ENCODE data around the gene BRDT. TPM values are rescaled to one million over a fixed set of nuclear protein-coding genes. Genes with fewer than 3 reads are reported as not detected.

BRDT gene
- total and polyA plus RNA-seq, 2 of the 8 experiments (the other 6 are each of a cell fraction or from before 2014, with no cell fraction given), result 0.08 TPM; not detected in 1

- H2BK5ac ChIP-seq (ENCODE audit: low read depth, low read length), result no peak overlapping the region
- no peaks in the 10 kb centered on the region for H3K79me1 ChIP-seq (ENCODE audit: low read depth, low read length)
- H2BK12ac ChIP-seq (ENCODE audit: low read depth, low read length), result no peak overlapping the region
- ChIA-PET CTCF (ENCODE audit: partially characterized antibody) (interaction anchor here (0.6 to 0.8 kb wide), 2 partner anchors 13 to 65 kb away, joined by 4 read pairs; no protein-coding TSS in a partner anchor), POLR2A (ENCODE audit: partially characterized antibody) (no interaction called here)
- H3K4me1 ChIP-seq (replicated peaks in 1 of 4; ENCODE audit: control insufficient read depth in 3 of 4, insufficient read depth in 4 of 4, low read length in 3 of 4), result peaks cover 0 to 4% (median 0%) of the 10 kb centered on the region in 4 experiments; a peak in 1 of 7 replicates
- H3K18ac ChIP-seq (ENCODE audit: extremely low read depth, low read length), result no peak overlapping the region
- H4K5ac ChIP-seq (ENCODE audit: insufficient read length, low read depth, low read length), result no peak overlapping the region
- H3K14ac ChIP-seq (ENCODE audit: insufficient read length), result no peak overlapping the region
- TF ChIP-seq SIN3A (conservative IDR thresholded peaks at IDR 0.05 in 1 of 2, IDR thresholded peaks at IDR 0.05 in 1 of 2; ENCODE audit: low read depth in 1 of 2, low read length in 2 of 2) (no peak), ZNF274 (IDR thresholded peaks at IDR 0.05; ENCODE audit: borderline replicate concordance, extremely low read depth, low read length) (no peak), SIX5 (IDR thresholded peaks at IDR 0.05; ENCODE audit: low read depth, low read length) (no peak)
- no peak overlapping the region for H2AK5ac ChIP-seq (ENCODE audit: low read depth, low read length)
- H3K4me3 ChIP-seq (ENCODE audit: extremely low read depth in 1 of 4, insufficient read depth in 2 of 4, low read depth in 3 of 4, low read length in 4 of 4), result no peak overlapping the region
- no peaks in the 10 kb centered on the region for H4K20me1 ChIP-seq (replicated peaks in 1 of 2; ENCODE audit: control insufficient read depth in 1 of 2, insufficient read depth in 2 of 2, low read length in 2 of 2)
- H2AFZ ChIP-seq (ENCODE audit: low read length), result no peak overlapping the region
- no peak overlapping the region for H3K56ac ChIP-seq (replicated peaks; ENCODE audit: insufficient read length, low read depth, low read length)
- H3K9ac ChIP-seq (replicated peaks in 1 of 4; ENCODE audit: extremely low read depth in 1 of 4, low read depth in 3 of 4, low read length in 3 of 4), result no peak overlapping the region
- no peak overlapping the region for H2BK120ac ChIP-seq (replicated peaks; ENCODE audit: low read depth, low read length)
- FAIRE-seq, result no peak
- no peak overlapping the region for H4K8ac ChIP-seq (ENCODE audit: extremely low read depth, insufficient read depth, low read length)
- H3K27ac ChIP-seq (ENCODE audit: low read depth, low read length), result no peak overlapping the region
- DNase-seq (ENCODE audit: low read depth in 1 of 2, low spot score in 2 of 2), result no peak
- no peaks in the 10 kb centered on the region for H3K79me2 ChIP-seq (ENCODE audit: control insufficient read depth in 1 of 2, insufficient read depth in 2 of 2, low read length in 2 of 2)
- H2BK15ac ChIP-seq (ENCODE audit: low read length), result no peak overlapping the region
- 91% methylated on average over 3 of the region's 3 CpGs; no CpG with 5 or more reads in 1 of the 2 experiments for WGBS, 2 experiments (ENCODE audit: extremely low coverage in 1 of 2, insufficient coverage in 1 of 2, insufficient read length in 1 of 2, insufficient replicate concordance in 2 of 2, low coverage in 1 of 2, low lambda C conversion rate in 2 of 2, missing lambda C conversion rate in 1 of 2)
- H3K23me2 ChIP-seq (ENCODE audit: low read depth, low read length), result no peaks in the 10 kb centered on the region
- H4K91ac ChIP-seq (replicated peaks; ENCODE audit: insufficient read length, low read length), result no peak overlapping the region
- no peak overlapping the region for H3K23ac ChIP-seq (ENCODE audit: insufficient read length)
- H3K4ac ChIP-seq (replicated peaks; ENCODE audit: insufficient read length, low read depth, low read length), result no peak overlapping the region
- no peaks in the 10 kb centered on the region for H3K36me3 ChIP-seq (ENCODE audit: control insufficient read depth in 2 of 4, insufficient read depth in 4 of 4, low read length in 3 of 4)
- no peak overlapping the region for H2BK20ac ChIP-seq (ENCODE audit: low read length)
- no peaks in the 10 kb centered on the region for H3K27me3 ChIP-seq (replicated peaks in 1 of 4; ENCODE audit: control insufficient read depth in 3 of 4, extremely low read depth in 1 of 4, insufficient read depth in 3 of 4, low read length in 3 of 4)
- H3K4me2 ChIP-seq (ENCODE audit: insufficient read depth in 1 of 2, low read depth in 2 of 2, low read length in 2 of 2), result no peak overlapping the region
- H3K9me3 ChIP-seq (ENCODE audit: insufficient read depth in 2 of 2, low read depth in 1 of 2, low read length in 1 of 2), result no peaks in the 10 kb centered on the region
These were observed 8.7 kb upstream of the BRDT start for GRCh38 chr1:91940496-91940895.
